GM23338 (cell line): ENCODE measurements around the gene DDX24. TPM values are rescaled to one million over a fixed set of nuclear protein-coding genes. Genes with fewer than 3 reads are reported as not detected.
"Not testable (repeated sequence)": the region's sequence is repeated elsewhere in the genome, so short reads cannot be mapped to it uniquely, and the experiment has no call there.

Source experiments
- ATAC-seq: fragments of 200-7000 bp; cut with Tn5 transposase; 3 replicates; pipeline ENCODE4 v1.9.1; 2020
- DNase-seq: peaks from one replicate; pipeline ENCODE4 v3.0.0-alpha.2; 2015; ENCODE audit warnings: low spot score
- H2AFZ ChIP-seq: fragments of 200-600 bp; sonication (generic); 2 replicates; pipeline ENCODE4 v1.8.0; 2016; ENCODE audit warnings: antibody characterized with exemption, mild to moderate bottlenecking, moderate library complexity
- H3F3A ChIP-seq: fragments of 200-600 bp; sonication (generic); replicated peaks from 2 replicates; pipeline ENCODE4 v1.8.0; 2017; ENCODE audit warnings: antibody characterized with exemption, mixed run types, low read depth
- H3K27ac ChIP-seq: fragments of 200-600 bp; sonication (generic); 2 replicates; pipeline ENCODE4 v1.6.1; 2016; ENCODE audit warnings: low read depth
- H3K27me3 ChIP-seq: fragments of 200-600 bp; sonication (generic); 2 replicates; pipeline ENCODE4 v1.8.0; 2016; ENCODE audit warnings: mild to moderate bottlenecking, mixed run types, moderate library complexity; ENCODE audit not compliant: insufficient read depth
- H3K36me3 ChIP-seq: fragments of 200-600 bp; sonication (generic); 2 replicates; pipeline ENCODE4 v1.8.0; 2016; ENCODE audit warnings: mild to moderate bottlenecking; ENCODE audit not compliant: insufficient read depth
- H3K4me1 ChIP-seq: fragments of 200-600 bp; sonication (generic); 2 replicates; pipeline ENCODE4 v1.8.0; 2016; ENCODE audit warnings: mild to moderate bottlenecking, moderate library complexity; ENCODE audit not compliant: insufficient read depth
- H3K4me2 ChIP-seq: fragments of 200-600 bp; sonication (generic); 2 replicates; pipeline ENCODE4 v1.7.1; 2017; ENCODE audit warnings: mixed run types
- H3K4me3 ChIP-seq: fragments of 200-600 bp; sonication (generic); 2 replicates; pipeline ENCODE4 v1.6.1; 2016; ENCODE audit warnings: mixed run types
- H3K79me2 ChIP-seq: fragments of 200-600 bp; sonication (generic); replicated peaks from 2 replicates; pipeline ENCODE4 v1.8.0; 2017; ENCODE audit warnings: mild to moderate bottlenecking; ENCODE audit not compliant: insufficient read depth
- H3K9me2 ChIP-seq: fragments of 200-600 bp; sonication (generic); 2 replicates; pipeline ENCODE4 v1.8.0; 2017; ENCODE audit not compliant: insufficient read depth
- H4K20me1 ChIP-seq: fragments of 200-600 bp; sonication (generic); replicated peaks from 2 replicates; pipeline ENCODE4 v1.8.0; 2017; ENCODE audit warnings: mild to moderate bottlenecking; ENCODE audit not compliant: insufficient read depth
- H3K27ac Mint-ChIP-seq: 2 replicates; pipeline ENCODE4 v1.8.0; 2020; ENCODE audit warnings: inconsistent platforms, mild to moderate bottlenecking, moderate library complexity, mixed read lengths
- H3K27me3 Mint-ChIP-seq: 3 replicates; pipeline ENCODE4 v1.8.0; 2022; ENCODE audit warnings: low read depth, mild to moderate bottlenecking, moderate library complexity, mixed read lengths, inconsistent platforms; ENCODE audit not compliant: insufficient read depth, poor library complexity
- H3K36me3 Mint-ChIP-seq: 3 replicates; pipeline ENCODE4 v1.8.0; 2021; ENCODE audit warnings: low read depth, mild to moderate bottlenecking, inconsistent platforms, moderate library complexity, mixed read lengths
- H3K4me1 Mint-ChIP-seq: 3 replicates; pipeline ENCODE4 v1.8.0; 2020; ENCODE audit warnings: mild to moderate bottlenecking, inconsistent platforms, mixed read lengths
- H3K4me3 Mint-ChIP-seq: 3 replicates; pipeline ENCODE4 v1.8.0; 2021; ENCODE audit warnings: moderate library complexity, mild to moderate bottlenecking, inconsistent platforms, mixed read lengths
- H3K9me3 Mint-ChIP-seq: 3 replicates; pipeline ENCODE4 v1.8.0; 2020; ENCODE audit warnings: moderate library complexity, mild to moderate bottlenecking, inconsistent platforms, mixed read lengths
- CREB1 ChIP-seq: fragments of 250-450 bp; sonication (Bioruptor Pico); IDR thresholded peaks from 2 replicates; pipeline ENCODE4 v1.5.0; 2020; ENCODE audit warnings: low read depth, mild to moderate bottlenecking, moderate library complexity
- NANOG ChIP-seq: IDR thresholded peaks from 2 replicates; pipeline ENCODE4 v1.6.1; 2016; ENCODE audit warnings: antibody characterized with exemption, borderline replicate concordance
- REST ChIP-seq: IDR thresholded peaks from one replicate; pipeline ENCODE4 v1.6.1; 2018; ENCODE audit warnings: antibody characterized with exemption; ENCODE audit not compliant: unreplicated experiment
- ZNF462 ChIP-seq: fragments of 250-450 bp; sonication (Bioruptor Pico); IDR thresholded peaks from 2 replicates; pipeline ENCODE4 v1.5.0; 2020; ENCODE audit warnings: mild to moderate bottlenecking, moderate library complexity
- polyA plus RNA-seq: library from polyadenylated mRNA; unstranded; fragments of >200 nt; fragmentation: Nextera tagmentation; extraction: Ambion mirVana; gene quantifications from 2 replicates; pipeline ENCODE4 v1.2.1, GENCODE V29; 2016
- total RNA-seq: library from RNA; depleted of rRNA; stranded (reverse); fragments of >200 nt; shearing (Covaris generic); gene quantifications from 2 replicates; pipeline ENCODE4 v1.2.3, GENCODE V29; 2014

The DDX24 gene
- total and polyA plus RNA-seq, 2 experiments from 2014 or later = 150 to 265 TPM

DNA sequence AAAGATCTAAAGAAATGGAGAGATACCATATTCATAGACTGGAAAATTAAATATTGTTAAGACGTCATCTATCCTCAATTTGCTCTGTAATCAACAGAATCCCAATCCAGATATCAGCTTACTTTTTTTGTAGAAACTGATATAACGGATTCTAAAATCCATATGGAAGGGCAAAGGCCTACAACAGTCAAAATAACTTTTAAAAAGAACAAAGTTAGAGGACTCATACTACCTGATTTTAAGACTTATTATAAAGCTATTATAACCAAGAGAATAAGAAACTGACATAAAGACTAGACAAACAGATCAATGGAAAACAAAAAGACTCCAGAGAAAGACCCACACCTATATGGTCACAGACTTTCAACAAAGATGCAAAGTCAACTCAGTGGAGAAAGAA, 6.0 kb downstream of the DDX24 start (continued):
- TF ChIP-seq ZNF462 (no peak), CREB1 (no peak)

- Mint-ChIP-seq H3K27ac (no peak overlapping the region), H3K27me3 (no peaks in the 10 kb centered on the region), H3K9me3 (peaks cover 44% of the 10 kb centered on the region), H3K4me3 (no peak overlapping the region), H3K36me3 (peaks cover 86% of the 10 kb centered on the region), H3K4me1 (peaks cover 13% of the 10 kb centered on the region)
- ATAC-seq = no peak
- no peak for TF ChIP-seq NANOG
- TF ChIP-seq REST = no peak
- Histone ChIP-seq H3K4me2 (no peak overlapping the region), H2AFZ (no peak overlapping the region), H3K79me2 (peaks cover 100% of the 10 kb centered on the region), H3K27me3 (no peaks in the 10 kb centered on the region), H3F3A (no peaks in the 10 kb centered on the region), H3K9me2 (no peaks in the 10 kb centered on the region), H3K36me3 (peaks cover 24% of the 10 kb centered on the region; the same call in 1 of the 2 replicates), H3K4me3 (no peak overlapping the region), H3K4me1 (peaks cover 2% of the 10 kb centered on the region), H4K20me1 (peaks cover 38% of the 10 kb centered on the region), H3K27ac (no peak overlapping the region)
- DNase-seq = no peak
These were observed 6.5 kb downstream of the DDX24 start for GRCh38 chr14:94074534-94074933.

GRCh38 chr14:94072076-94072475, 8.9 kb downstream of the DDX24 start:
- H3K27ac Mint-ChIP-seq, H3K4me1 Mint-ChIP-seq, H2AFZ ChIP-seq, H3K4me2 ChIP-seq, H3K27me3 Mint-ChIP-seq, H3K4me3 Mint-ChIP-seq, H3K9me2 ChIP-seq, H3K27ac ChIP-seq, ATAC-seq, DNase-seq, H3K4me3 ChIP-seq, H3F3A ChIP-seq, H3K4me1 ChIP-seq, H3K27me3 ChIP-seq: not testable (repeated sequence)
- peaks cover 100% of the 10 kb centered on the region for H3K79me2 ChIP-seq
- Mint-ChIP-seq H3K36me3 (peaks cover 75% of the 10 kb centered on the region), H3K9me3 (peaks cover 54% of the 10 kb centered on the region)
- H3K36me3 ChIP-seq = peaks cover 18% of the 10 kb centered on the region; the same call in 1 of the 2 replicates
- H4K20me1 ChIP-seq = peaks cover 31% of the 10 kb centered on the region
